ENCODE data around the gene FNDC8.

FNDC8 gene

DNA sequence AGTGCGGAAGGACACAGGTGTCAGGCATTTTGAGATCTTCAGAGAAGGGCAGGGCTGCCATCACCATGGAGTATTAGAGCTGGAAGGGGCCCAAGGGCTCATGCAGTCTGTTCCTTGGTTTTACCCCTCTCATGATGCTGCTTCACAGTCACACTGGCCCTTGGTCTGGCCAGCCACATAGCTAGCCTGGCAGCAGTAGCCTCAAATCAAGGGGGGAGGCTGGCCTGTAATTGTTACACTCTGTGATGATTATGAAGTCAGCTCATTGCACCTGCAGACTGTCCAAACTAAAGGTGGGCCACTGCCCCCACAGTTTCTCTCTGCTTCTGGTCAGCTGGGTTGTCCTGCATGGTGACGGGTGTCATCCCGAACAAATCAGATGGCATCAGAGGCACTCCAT lies at the start of gene FNDC8:
FNDC8 (plus strand) TSS at position 301 of the 400 bp plus-strand sequence; CDS start at position 380, 79 bp downstream.
- H3K4me2 ChIP-seq (ENCODE audit: low read length): no peak within 1 kb of the TSS
- H3K27ac ChIP-seq (ENCODE audit: low read depth, low read length): no peak within 1 kb of the TSS

DNA sequence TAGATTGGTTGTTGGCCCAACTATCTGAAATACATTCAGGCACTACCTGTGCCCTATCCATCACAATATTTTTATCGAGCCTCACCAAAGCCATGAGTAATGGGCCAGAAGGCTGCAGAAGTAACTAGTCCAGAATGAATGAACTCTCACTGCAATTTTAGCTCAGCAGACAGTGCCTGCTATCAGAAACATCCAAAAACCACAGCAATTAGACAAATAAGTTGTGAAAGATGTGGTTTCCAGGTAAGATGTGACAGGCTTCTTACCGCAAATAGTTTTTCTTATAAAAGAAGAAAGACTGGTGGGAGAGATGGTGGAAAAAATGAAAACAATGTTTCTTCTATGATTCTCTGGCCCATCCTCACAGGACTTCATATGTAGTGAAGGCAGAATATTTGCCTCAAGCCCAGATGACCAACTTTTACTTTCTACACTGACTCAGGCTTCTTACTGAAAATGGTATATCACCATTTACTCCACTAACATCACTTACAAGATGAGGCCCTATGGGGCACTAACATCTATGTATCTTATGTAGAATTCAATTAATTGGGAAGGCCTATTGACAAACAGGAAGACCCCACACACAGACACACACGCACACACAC lies 48.1 kb upstream of the FNDC8 start:
- H3K4me2 ChIP-seq (ENCODE audit: low read length): no peak overlapping the region
- no peaks in the 10 kb centered on the region for H3K9me2 ChIP-seq (replicated peaks; ENCODE audit: control insufficient read depth, low read length)
- no peaks in the 10 kb centered on the region for H3K79me2 ChIP-seq (ENCODE audit: control insufficient read depth, low read length)
- H3K27ac ChIP-seq (ENCODE audit: low read depth, low read length): no peak overlapping the region
- H3K9me3 ChIP-seq (ENCODE audit: control insufficient read depth, insufficient read depth, low read length): no peaks in the 10 kb centered on the region
- H3K27me3 ChIP-seq (ENCODE audit: control insufficient read depth, low read length): no peaks in the 10 kb centered on the region
- no peak overlapping the region for H3K4me3 ChIP-seq (ENCODE audit: low read length)
- peaks cover 5% of the 10 kb centered on the region; the same call in 1 of the 2 replicates for H3K4me1 ChIP-seq (ENCODE audit: control insufficient read depth, low read length)
- TF ChIP-seq, protein P1, sequence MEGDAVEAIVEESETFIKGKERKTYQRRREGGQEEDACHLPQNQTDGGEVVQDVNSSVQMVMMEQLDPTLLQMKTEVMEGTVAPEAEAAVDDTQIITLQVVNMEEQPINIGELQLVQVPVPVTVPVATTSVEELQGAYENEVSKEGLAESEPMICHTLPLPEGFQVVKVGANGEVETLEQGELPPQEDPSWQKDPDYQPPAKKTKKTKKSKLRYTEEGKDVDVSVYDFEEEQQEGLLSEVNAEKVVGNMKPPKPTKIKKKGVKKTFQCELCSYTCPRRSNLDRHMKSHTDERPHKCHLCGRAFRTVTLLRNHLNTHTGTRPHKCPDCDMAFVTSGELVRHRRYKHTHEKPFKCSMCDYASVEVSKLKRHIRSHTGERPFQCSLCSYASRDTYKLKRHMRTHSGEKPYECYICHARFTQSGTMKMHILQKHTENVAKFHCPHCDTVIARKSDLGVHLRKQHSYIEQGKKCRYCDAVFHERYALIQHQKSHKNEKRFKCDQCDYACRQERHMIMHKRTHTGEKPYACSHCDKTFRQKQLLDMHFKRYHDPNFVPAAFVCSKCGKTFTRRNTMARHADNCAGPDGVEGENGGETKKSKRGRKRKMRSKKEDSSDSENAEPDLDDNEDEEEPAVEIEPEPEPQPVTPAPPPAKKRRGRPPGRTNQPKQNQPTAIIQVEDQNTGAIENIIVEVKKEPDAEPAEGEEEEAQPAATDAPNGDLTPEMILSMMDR (IDR thresholded peaks at IDR 0.05; ENCODE audit: low read depth, low read length, poor library complexity, severe bottlenecking): no peak
- TF ChIP-seq EZH2phosphoT487 (IDR thresholded peaks at IDR 0.05; ENCODE audit: borderline replicate concordance, low read length): no peak
- no peaks in the 10 kb centered on the region for H4K20me1 ChIP-seq (ENCODE audit: control insufficient read depth, insufficient read depth, low read depth, low read length)
- no peaks in the 10 kb centered on the region for H3F3A ChIP-seq (ENCODE audit: control insufficient read depth, insufficient read depth)
- H3K36me3 ChIP-seq (ENCODE audit: control insufficient read depth, low read length): no peaks in the 10 kb centered on the region

More for the DNA sequence above, at the start of gene FNDC8:
- H3K9me2 ChIP-seq (replicated peaks; ENCODE audit: control insufficient read depth, low read length): no peaks in the 10 kb centered on the region
- TF ChIP-seq, protein P1 (IDR thresholded peaks at IDR 0.05; ENCODE audit: low read depth, low read length, poor library complexity, severe bottlenecking): no peak
- no peak for TF ChIP-seq EZH2phosphoT487 (IDR thresholded peaks at IDR 0.05; ENCODE audit: borderline replicate concordance, low read length)
- H3K36me3 ChIP-seq (ENCODE audit: control insufficient read depth, low read length): peaks cover 22% of the 10 kb centered on the region
- H3K4me3 ChIP-seq (ENCODE audit: low read length): no peak within 1 kb of the TSS
- H3K79me2 ChIP-seq (ENCODE audit: control insufficient read depth, low read length): peaks cover 31% of the 10 kb centered on the region
- no peaks in the 10 kb centered on the region for H3K27me3 ChIP-seq (ENCODE audit: control insufficient read depth, low read length)
- no peaks in the 10 kb centered on the region for H4K20me1 ChIP-seq (ENCODE audit: control insufficient read depth, insufficient read depth, low read depth, low read length)
- no peaks in the 10 kb centered on the region for H3F3A ChIP-seq (ENCODE audit: control insufficient read depth, insufficient read depth)
- peaks cover 19% of the 10 kb centered on the region for H3K4me1 ChIP-seq (ENCODE audit: control insufficient read depth, low read length)
- no peaks in the 10 kb centered on the region for H3K9me3 ChIP-seq (ENCODE audit: control insufficient read depth, insufficient read depth, low read length)

DNA sequence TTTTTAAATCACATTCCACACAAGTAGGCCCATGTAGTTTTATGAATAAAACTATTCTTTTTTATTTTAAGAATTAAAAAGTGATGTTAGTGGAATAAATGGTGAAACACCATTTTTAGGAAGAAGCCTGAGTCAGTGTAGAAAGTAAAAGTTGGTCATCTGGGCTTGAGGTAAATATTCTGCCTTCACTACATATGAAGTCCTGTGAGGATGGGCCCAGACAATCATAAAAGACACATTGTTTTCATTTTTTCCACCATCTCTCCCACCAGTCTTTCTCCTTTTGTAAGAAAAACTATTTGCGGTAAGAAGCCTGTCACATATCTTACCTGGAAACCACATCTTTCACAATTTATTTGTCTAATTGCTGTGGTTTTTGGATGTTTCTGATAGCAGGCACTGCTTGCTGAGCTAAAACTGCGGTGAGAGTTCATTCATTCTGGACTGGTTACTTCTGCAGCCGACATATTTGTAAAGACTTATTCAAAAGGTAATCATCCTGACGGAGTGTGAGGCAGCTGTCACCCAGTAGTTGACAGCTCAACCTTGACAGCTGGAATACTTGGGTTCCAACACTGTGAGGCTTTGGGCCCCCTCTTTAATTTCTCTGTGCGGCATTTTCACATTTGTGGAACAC lies 47.3 kb upstream of the FNDC8 start:
- Histone ChIP-seq H3K27me3 (ENCODE audit: control insufficient read depth, low read length) (no peaks in the 10 kb centered on the region), H3K4me3 (ENCODE audit: low read length) (no peak overlapping the region), H3F3A (ENCODE audit: control insufficient read depth, insufficient read depth) (no peaks in the 10 kb centered on the region), H3K27ac (ENCODE audit: low read depth, low read length) (no peak overlapping the region), H3K79me2 (ENCODE audit: control insufficient read depth, low read length) (no peaks in the 10 kb centered on the region), H3K4me1 (ENCODE audit: control insufficient read depth, low read length) (peaks cover 5% of the 10 kb centered on the region; the same call in 1 of the 2 replicates), H3K9me3 (ENCODE audit: control insufficient read depth, insufficient read depth, low read length) (no peaks in the 10 kb centered on the region), H3K36me3 (ENCODE audit: control insufficient read depth, low read length) (no peaks in the 10 kb centered on the region), H3K4me2 (ENCODE audit: low read length) (no peak overlapping the region), H4K20me1 (ENCODE audit: control insufficient read depth, insufficient read depth, low read depth, low read length) (no peaks in the 10 kb centered on the region), H3K9me2 (replicated peaks; ENCODE audit: control insufficient read depth, low read length) (no peaks in the 10 kb centered on the region)
- TF ChIP-seq, protein P1 (IDR thresholded peaks at IDR 0.05; ENCODE audit: low read depth, low read length, poor library complexity, severe bottlenecking): no peak
- no peak for TF ChIP-seq EZH2phosphoT487 (IDR thresholded peaks at IDR 0.05; ENCODE audit: borderline replicate concordance, low read length)
